GM19455 (cell line): ENCODE measurements around the gene TFDP1.
"Not testable (repeated sequence)": the region's sequence is repeated elsewhere in the genome, so short reads cannot be mapped to it uniquely, and the experiment has no call there.

Source experiments
- ATAC-seq: cut with Tn5 transposase; IDR thresholded peaks from one replicate; pipeline ENCODE4 v1.9.1; 2021; ENCODE audit not compliant: unreplicated experiment

Gene TFDP1

DNA sequence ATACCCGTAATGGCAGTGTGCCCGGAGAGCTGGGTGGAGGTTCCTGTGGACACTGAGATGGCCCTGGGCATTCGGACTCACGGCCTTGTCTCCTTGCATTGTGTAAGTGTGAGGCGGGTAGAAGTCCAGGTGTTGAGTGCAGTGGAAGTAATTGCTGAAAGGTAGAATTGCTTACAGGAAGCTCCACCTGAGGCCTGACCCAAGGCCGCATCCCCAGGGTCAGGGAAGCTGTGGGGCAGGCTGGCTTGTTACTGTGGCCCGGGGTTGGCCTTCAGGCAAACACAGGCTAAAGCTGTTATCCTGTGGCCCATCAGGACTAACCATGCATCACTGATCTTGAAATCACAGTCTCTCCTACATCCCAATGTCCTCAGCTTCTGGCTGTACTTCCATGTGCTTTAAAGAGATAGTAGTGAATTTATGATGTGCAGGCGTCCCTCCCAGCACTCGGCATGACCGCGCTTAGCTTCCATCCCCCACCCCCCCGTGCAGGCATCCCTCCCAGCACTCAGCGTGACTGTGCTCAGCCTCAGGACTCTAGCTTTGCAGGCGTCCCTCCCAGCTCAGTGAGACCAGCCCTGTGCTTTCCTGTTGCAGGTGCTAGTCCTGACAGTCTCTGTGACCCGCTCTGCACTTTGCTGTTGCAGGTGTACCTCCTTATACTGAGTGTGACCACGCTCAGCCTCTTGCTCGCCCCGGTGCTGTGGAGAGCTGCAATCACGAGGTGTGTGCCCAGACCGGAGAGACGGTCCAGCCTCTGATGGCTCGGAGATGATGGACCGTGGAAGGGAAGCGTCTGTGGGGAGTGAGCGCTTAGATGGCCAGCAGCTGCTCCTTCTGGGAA is 35.6 kb upstream of the TFDP1 start:
- ATAC-seq = no peak

DNA sequence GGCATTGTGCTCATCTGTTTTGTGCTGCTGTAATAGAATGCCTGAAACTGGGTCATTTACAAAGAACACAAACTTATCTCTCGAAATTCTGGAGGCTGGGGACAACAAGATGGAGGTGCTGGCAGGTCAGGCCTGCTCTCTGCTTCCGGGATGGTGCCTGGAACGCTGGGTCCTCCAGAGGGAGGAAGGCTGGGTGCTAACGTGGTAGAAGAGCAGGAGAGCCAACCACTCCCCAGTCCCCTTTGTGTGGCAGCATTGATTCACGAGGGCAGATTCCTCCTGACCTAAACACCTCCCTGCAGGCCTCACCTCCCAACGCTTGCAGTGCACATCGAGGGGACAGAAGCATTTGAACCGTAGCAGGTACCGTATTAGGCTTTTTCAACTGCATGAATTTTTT is 34.1 kb upstream of the TFDP1 start:
- no peak for ATAC-seq

DNA sequence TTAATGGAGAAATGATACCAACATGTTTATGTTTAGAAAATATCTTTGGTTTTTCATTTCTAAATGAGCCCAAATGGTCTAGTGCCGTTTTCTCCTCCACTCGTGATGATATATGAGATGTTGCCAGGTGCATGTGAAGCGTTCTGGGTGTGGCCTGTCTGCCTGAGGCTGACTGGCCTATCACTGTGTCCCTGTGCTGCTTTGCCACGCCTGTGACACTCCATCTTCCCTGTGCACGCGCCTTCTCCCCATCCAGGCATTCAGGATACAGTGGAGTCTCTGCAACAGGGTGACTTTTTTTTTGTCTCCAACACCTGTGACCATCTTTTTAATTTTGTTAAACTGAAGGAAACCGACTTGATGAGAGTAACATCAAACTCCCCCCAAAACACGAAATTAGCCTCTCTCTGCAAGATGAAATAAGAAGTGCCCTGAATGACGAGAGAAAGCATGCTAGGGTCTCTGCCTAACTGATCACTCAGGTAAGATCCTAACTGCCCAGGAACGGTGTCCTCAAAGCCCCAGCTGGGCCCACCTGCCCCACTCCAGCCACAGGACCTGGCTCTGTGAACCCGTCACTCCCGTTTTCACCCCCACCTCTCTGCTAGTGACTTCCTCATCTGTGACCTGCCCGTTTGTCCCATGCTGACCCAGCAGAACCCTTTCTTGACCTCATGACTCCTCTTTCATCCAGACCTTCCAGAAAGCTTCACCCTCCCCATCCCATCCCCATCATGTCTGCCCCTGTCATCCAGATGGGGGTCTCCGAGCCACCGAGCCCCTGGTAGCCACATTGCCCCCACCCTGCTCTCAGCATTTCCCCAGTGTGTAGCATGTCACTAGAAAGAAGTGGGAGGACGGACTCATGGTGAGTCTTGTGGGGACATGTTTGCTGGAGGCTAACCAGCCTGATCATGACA is 33.2 kb upstream of the TFDP1 start:
- no peak for ATAC-seq

- ATAC-seq = no peak
Observed at GRCh38 chr13:113552079-113552478, 32.5 kb upstream of the TFDP1 start.

GRCh38 chr13:113552786-113553434 is 31.6 kb upstream of the TFDP1 start:
- no peak for ATAC-seq

GRCh38 chr13:113553511-113554332 is 30.8 kb upstream of the TFDP1 start:
- ATAC-seq = no peak

GRCh38 chr13:113554333-113554700 is 30.2 kb upstream of the TFDP1 start:
- ATAC-seq = no peak

- ATAC-seq = no peak
Observed at GRCh38 chr13:113555141-113555540, 29.4 kb upstream of the TFDP1 start.

DNA sequence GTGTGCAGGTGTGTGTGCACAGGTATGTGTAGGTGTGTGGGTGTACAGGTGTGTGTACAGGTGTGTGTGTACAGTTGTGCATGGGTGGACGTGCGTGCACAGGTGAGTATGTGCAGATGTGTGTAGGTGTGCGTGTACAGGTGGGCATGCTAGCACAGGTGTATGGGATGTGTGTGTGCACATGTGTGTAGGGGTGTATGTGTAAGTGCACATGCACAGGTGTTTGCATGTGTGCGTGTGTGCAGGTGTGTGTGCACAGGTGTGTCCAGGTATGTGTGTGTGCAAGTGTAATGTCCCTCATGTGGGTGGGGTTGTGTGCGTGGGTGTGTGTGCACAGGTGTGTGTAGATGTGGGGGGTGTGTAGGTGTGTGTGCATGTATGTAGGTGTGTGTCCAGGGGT is 27.5 kb upstream of the TFDP1 start:
- ATAC-seq = no peak

- ATAC-seq = no peak
Observed at GRCh38 chr13:113558461-113558860, 26.1 kb upstream of the TFDP1 start.

DNA sequence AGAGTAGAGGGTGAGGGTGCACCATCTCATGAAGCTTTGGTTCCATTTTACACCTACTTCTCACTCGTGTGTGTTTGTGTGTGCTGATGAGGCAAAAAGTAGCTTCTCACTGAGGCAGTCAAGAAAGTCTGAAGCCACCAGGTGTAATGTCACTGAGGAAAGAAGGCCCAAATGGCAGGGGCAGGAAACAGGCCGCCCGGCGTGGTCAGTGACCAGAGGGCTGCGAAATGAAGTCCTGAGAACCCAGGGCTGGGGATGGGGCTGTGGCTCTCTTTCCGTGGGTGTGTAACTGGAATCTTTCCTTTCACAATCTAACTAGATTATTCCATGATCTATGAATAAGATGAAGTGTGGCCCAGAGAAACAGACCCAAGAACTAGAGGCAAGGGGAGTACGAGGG is 25.5 kb upstream of the TFDP1 start:
- no peak for ATAC-seq

DNA sequence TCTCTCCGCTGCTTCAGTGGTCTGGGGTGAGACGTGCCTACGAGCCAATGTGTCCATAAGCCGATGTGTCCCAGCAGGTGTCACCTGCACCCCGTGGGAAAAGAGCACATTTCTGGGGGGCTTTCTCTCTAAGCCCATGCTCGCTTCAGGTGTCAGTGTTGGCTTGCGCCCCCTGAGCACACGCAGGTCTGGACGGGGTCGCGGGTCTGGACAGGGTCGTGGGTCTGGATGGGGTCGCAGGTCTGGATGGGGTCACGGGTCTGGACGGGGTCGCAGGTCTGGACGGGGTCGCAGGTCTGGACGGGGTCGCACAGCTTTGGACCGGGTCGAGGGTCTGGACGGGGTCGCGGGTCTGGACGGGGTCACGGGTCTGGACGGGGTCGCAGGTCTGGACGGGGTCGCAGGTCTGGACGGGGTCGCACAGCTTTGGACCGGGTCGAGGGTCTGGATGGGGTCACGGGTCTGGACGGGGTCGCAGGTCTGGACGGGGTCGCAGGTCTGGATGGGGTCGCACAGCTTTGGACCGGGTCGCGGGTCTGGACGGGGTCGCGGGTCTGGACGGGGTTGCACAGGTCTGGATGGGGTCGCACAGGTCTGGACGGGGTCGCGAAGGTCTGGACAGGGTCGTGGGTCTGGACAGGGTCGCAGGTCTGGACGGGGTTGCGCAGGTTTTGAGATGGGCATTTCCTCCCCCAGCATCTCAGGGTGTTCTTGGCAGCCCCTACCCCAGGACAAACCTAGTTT is 24.5 kb upstream of the TFDP1 start:
- no peak for ATAC-seq

DNA sequence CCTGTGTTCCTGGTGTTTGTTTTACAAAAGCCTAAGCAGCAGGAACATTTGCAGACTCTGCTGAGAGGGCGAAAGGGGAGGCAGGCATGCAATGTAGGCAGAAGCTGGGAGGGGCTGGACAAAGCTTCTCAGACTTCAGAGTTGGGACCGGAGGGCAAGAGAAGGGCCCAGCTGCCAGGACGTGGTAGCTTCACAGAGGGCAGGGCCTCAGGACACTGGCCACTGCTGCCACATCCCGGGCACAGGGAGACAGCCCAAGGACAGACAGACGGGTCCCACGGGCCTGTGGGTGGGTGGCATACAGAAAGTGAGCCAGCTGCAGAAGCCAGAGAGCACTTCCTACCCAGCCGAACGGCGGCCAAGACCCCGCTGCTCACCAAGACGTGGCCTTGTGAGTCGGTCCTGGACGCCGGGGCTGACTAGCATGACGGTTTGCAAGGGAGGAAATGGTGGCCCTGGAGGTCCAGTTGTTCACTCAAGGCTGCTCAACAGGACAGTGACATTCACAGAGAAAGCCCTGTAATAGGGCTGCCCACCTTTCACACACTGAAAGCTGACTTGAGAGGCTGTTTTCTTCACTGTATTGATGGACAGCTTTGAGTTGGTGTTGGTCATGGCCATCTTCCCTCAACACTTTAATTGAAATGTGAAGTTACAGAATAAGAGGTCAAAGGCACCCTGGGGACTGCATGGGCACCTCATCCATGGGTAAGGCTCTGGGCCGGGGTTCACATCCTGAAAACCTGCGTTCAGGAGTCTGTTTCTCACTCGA is 23.7 kb upstream of the TFDP1 start:
- no peak for ATAC-seq

- no peak for ATAC-seq
Observed at GRCh38 chr13:113561417-113562084, 23.0 kb upstream of the TFDP1 start.

DNA sequence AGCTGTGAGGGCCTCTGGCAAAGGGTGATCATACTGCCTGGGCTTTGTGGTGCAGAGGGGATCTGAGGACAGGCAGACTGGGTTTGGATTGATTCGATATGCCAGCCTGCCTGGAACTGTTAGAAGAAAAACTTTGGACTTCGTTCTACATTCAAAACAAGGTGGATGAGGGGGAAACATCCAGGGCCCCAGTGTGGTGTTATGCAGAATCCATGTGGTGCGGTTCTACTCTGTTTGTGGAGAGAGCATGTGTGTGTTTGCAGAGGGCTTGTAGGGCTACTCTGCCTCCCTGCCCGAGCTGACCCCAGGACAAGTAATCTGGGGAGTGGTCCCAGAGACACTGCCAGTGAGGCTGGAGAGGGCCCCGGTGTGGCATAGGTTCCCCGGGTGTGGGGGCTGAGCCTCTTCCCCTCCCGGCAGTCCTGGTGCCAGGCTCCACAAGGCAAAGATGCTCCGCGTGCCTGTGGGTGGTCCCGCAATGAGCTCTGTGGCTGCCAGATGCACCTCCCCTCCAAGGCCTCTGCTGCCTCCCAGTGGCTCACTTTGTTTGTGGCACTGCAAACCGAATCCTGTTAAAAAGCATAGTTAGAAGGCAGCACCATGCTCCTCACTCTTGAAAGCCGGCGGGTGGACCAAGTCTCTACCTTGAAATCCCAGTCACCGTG is 22.3 kb upstream of the TFDP1 start:
- no peak for ATAC-seq

DNA sequence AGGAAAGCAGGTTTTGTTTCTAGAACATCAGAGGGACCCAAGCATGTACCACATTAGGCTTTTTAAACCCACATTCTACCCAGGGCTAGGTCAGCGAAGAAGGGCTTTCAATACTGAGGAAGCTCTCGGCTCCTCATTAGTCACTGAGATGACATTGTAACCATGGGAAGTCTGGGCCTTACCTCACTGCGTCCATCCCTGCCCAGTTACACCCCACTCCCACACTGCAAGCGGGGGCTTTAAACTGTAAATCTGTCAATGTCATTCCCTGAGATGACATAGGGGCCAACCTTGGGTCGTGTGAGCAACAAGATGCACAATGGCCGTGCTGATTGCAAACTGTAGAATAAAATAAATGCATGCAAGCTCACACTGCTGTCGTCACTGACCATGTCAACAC is 21.7 kb upstream of the TFDP1 start:
- no peak for ATAC-seq

GRCh38 chr13:113563511-113563910 is 21.0 kb upstream of the TFDP1 start:
- ATAC-seq = not testable (repeated sequence)

DNA sequence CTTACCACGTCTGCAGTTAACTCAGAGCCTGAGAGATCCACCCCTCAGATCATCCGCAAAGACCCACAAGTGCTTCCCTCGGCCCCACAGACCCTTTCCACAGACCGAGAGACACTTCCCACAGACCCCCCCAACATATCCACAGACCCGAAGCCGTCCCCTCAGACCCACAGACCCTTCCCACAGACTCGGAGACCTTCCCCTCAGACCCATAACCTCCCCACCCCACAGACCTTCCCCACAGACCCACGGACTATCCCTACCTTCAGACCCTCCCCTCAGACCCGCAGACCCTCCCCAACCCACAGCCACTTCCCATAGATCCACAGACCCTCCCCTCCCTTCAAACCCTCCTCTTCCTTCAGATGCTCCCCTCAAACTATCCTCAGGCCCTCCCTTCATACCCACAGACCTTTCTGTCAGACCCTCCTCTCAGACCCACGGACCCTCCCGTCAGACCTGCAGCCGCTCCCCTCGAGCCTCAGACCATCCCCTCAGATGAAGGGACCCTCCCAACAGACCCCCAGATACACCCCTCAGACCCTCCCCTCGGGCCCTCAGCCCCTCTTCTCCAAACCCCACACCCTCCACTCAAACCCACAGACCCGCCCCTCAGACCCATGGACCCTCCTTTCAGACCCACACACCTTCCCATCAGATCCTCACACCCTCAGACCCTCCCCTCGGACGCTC is 20.1 kb upstream of the TFDP1 start:
- no peak for ATAC-seq
